Activated naive CD4-positive, alpha-beta T cell treated with anti-CD3 and anti-CD28 coated beads, Interleukin-2, amount 50 U/mL, for 72 hours (primary cell): ENCODE measurements around the gene EIF4A2. TPM values are rescaled to one million over a fixed set of nuclear protein-coding genes. Genes with fewer than 3 reads are reported as not detected.

Experiments used
- ATAC-seq, 2 donors: fragments of 150-1000 bp; cut with Tn5 transposase; 2 replicates each; pipeline ENCODE4 v1.10.0; 2021; ENCODE audit warnings: mild to moderate bottlenecking in 2 of 2, moderate library complexity in 2 of 2
- DNase-seq, 2 donors: peaks; one replicate each; pipeline ENCODE4 v3.0.0; 2021 to 2022; ENCODE audit warnings: low spot score in 2 of 2
- H3K27ac Mint-ChIP-seq, 2 donors: one replicate each; pipeline ENCODE4 v1.8.0; 2022; ENCODE audit warnings: mild to moderate bottlenecking in 2 of 2, mixed read lengths in 2 of 2
- H3K36me3 Mint-ChIP-seq, 2 donors: one replicate each; pipeline ENCODE4 v1.8.0; 2022; ENCODE audit warnings: mixed read lengths in 2 of 2
- H3K9me3 Mint-ChIP-seq, 2 donors: one replicate each; pipeline ENCODE4 v1.8.0; 2022; ENCODE audit warnings: mixed read lengths in 2 of 2
- total RNA-seq, 2 donors: library from RNA; stranded (reverse); gene quantifications; one replicate each; pipeline ENCODE4 v1.2.3, GENCODE V29; 2022

The EIF4A2 gene
- total RNA-seq, 2 donors from 2014 or later: 430 to 499 TPM

- ATAC-seq (peak; percentile 85 to 88), DNase-seq (peak; percentile 89 to 90)
- H3K27ac Mint-ChIP-seq: peak overlapping the region in 1 of 2 donors; percentile 68
- no peaks in the 10 kb centered on the region for H3K9me3 Mint-ChIP-seq
- H3K36me3 Mint-ChIP-seq: peaks cover 5 to 15% of the 10 kb centered on the region in 2 donors
These were observed 43.8 kb downstream of the EIF4A2 start for GRCh38 chr3:186826976-186827857.

- Mint-ChIP-seq H3K27ac (no peak overlapping the region), H3K36me3 (peaks cover 5 to 15% of the 10 kb centered on the region in 2 donors), H3K9me3 (no peaks in the 10 kb centered on the region)
- no peak for DNase-seq
- ATAC-seq: no peak
These were observed 45.0 kb downstream of the EIF4A2 start for GRCh38 chr3:186828340-186828739.

GRCh38 chr3:186831798-186832197 is 48.4 kb downstream of the EIF4A2 start:
- DNase-seq (no peak), ATAC-seq (no peak)
- Mint-ChIP-seq H3K9me3 (no peaks in the 10 kb centered on the region), H3K27ac (no peak overlapping the region), H3K36me3 (peaks cover 0 to under 1% of the 10 kb centered on the region in 2 donors)

- H3K27ac Mint-ChIP-seq: no peak overlapping the region
- H3K9me3 Mint-ChIP-seq: no peaks in the 10 kb centered on the region
- no peaks in the 10 kb centered on the region for H3K36me3 Mint-ChIP-seq
- ATAC-seq: no peak
- no peak for DNase-seq
These were observed 48.9 kb downstream of the EIF4A2 start for GRCh38 chr3:186832276-186832675.

Other genes with a start within 250 kb of the EIF4A2 start
- 1 to 10 TPM; 3.1 to 3.9 TPM for gene CRYGS, start 239.2 kb upstream of the EIF4A2 start, total RNA-seq
- 10 to 100 TPM; 10.0 to 14.8 TPM for gene TBCCD1, start 216.2 kb upstream of the EIF4A2 start, total RNA-seq
- gene DNAJB11, start 212.9 kb upstream of the EIF4A2 start, total RNA-seq: 10 to 100 TPM; 30.3 to 44.8 TPM
- gene AHSG, start 170.5 kb upstream of the EIF4A2 start, total RNA-seq: under 1 TPM in 1 of 2 donors, not detected in 1; 0.25 TPM
- gene FETUB, start 143.2 kb upstream of the EIF4A2 start, total RNA-seq: not detected
- gene HRG, start 117.6 kb upstream of the EIF4A2 start, total RNA-seq: not detected
- gene KNG1, start 66.2 kb upstream of the EIF4A2 start, total RNA-seq: not detected
- gene RFC4, start 22.9 kb downstream of the EIF4A2 start, total RNA-seq: 100 to 1,000 TPM; 121 to 145 TPM
- not detected for gene ADIPOQ, start 59.1 kb downstream of the EIF4A2 start, total RNA-seq
- gene ST6GAL1, start 146.9 kb downstream of the EIF4A2 start, total RNA-seq: 10 to 100 TPM; 32.0 to 96.6 TPM